H1 (cell line): ENCODE results near the gene ZNF106. TPM values are rescaled to one million over a fixed set of nuclear protein-coding genes. Genes with fewer than 3 reads are reported as not detected.
A peak's percentile ranks its signal among the peaks of the same experiment; 100 is the strongest.

Experiments used
- CTCF ChIA-PET: fragments of 300-600 bp; sonication (Branson Sonifier 250); formaldehyde crosslinking; loops from one replicate; lab custom pipeline; 2021; ENCODE audit not compliant: partially characterized antibody; lab: Charles Lee
- POLR2A ChIA-PET: fragments of 300-600 bp; sonication (Branson Sonifier 250); formaldehyde crosslinking; loops from one replicate; lab custom pipeline; 2021; ENCODE audit warnings: inconsistent platforms; ENCODE audit not compliant: partially characterized antibody; lab: Charles Lee
- DNase-seq, 2 experiments: peaks; one replicate each; pipeline versions ENCODE4 v3.0.0 to v3.0.0-alpha.2; 2010 to 2022; ENCODE audit warnings: low spot score in 2 of 2, low read depth in 1 of 2, mixed read lengths in 1 of 2
- FAIRE-seq: peaks from 2 replicates; lab custom pipeline; 2011; peaks lifted over from hg19 to GRCh38; lab: Jason Lieb, UNC
- H2AFZ ChIP-seq: 2 replicates; pipeline ENCODE4 v1.8.1; 2012; ENCODE audit warnings: low read length, inconsistent platforms
- H2AK5ac ChIP-seq: 2 replicates; pipeline ENCODE4 v1.6.1; 2013; ENCODE audit warnings: low read depth, low read length
- H2BK120ac ChIP-seq: replicated peaks from 2 replicates; pipeline ENCODE3; 2013; ENCODE audit warnings: low read depth, low read length, inconsistent platforms
- H2BK12ac ChIP-seq: 2 replicates; pipeline ENCODE4 v1.6.1; 2013; ENCODE audit warnings: low read depth, low read length
- H2BK15ac ChIP-seq: 2 replicates; pipeline ENCODE4 v1.6.1; 2013; ENCODE audit warnings: low read length
- H2BK20ac ChIP-seq: 2 replicates; pipeline ENCODE4 v1.6.1; 2013; ENCODE audit warnings: low read length
- H2BK5ac ChIP-seq: 2 replicates; pipeline ENCODE4 v1.6.1; 2013; ENCODE audit warnings: low read depth, low read length
- H3K14ac ChIP-seq: 2 replicates; pipeline ENCODE4 v1.6.1; 2013; ENCODE audit warnings: inconsistent platforms; ENCODE audit not compliant: insufficient read length
- H3K18ac ChIP-seq: 2 replicates; pipeline ENCODE4 v1.6.1; 2013; ENCODE audit warnings: low read length; ENCODE audit errors: extremely low read depth
- H3K23ac ChIP-seq: 2 replicates; pipeline ENCODE4 v1.6.1; 2013; ENCODE audit warnings: inconsistent platforms; ENCODE audit not compliant: insufficient read length
- H3K23me2 ChIP-seq: 2 replicates; pipeline ENCODE4 v1.6.1; 2013; ENCODE audit warnings: low read depth, low read length
- H3K27ac ChIP-seq: 2 replicates; pipeline ENCODE4 v1.6.1; 2011; ENCODE audit warnings: low read depth, low read length, inconsistent platforms
- H3K27me3 ChIP-seq, 4 experiments: replicated peaks in 1 of 4; 1 replicate in 1 of 4; 2 replicates in 3 of 4; pipeline versions ENCODE4 v1.6.1 to v1.8.1; 2011 to 2013; ENCODE audit warnings: low read length in 3 of 4, mild to moderate bottlenecking in 3 of 4, inconsistent platforms in 2 of 4, mixed read lengths in 2 of 4, moderate library complexity in 1 of 4; ENCODE audit not compliant: control insufficient read depth in 3 of 4, insufficient read depth in 3 of 4; ENCODE audit errors: extremely low read depth in 1 of 4
- H3K36me3 ChIP-seq, 4 experiments: 2 replicates each; pipeline versions ENCODE4 v1.6.1 to v1.8.1; 2011 to 2013; ENCODE audit warnings: mild to moderate bottlenecking in 4 of 4, low read length in 3 of 4, moderate library complexity in 2 of 4, control low read depth in 1 of 4, inconsistent platforms in 1 of 4; ENCODE audit not compliant: insufficient read depth in 4 of 4, control insufficient read depth in 2 of 4
- H3K4ac ChIP-seq: replicated peaks from 2 replicates; pipeline ENCODE3; 2013; ENCODE audit warnings: low read length, low read depth, mixed read lengths, inconsistent platforms; ENCODE audit not compliant: insufficient read length
- H3K4me1 ChIP-seq, 4 experiments: replicated peaks in 1 of 4; 1 replicate in 1 of 4; 2 replicates in 3 of 4; pipeline versions ENCODE4 v1.6.1 to v1.8.1; 2011 to 2013; ENCODE audit warnings: low read length in 3 of 4, inconsistent platforms in 2 of 4, mixed read lengths in 1 of 4; ENCODE audit not compliant: insufficient read depth in 4 of 4, control insufficient read depth in 3 of 4
- H3K4me2 ChIP-seq, 2 experiments: 2 replicates each; pipeline versions ENCODE4 v1.6.1 to v1.8.1; 2011 to 2013; ENCODE audit warnings: low read depth in 2 of 2, low read length in 2 of 2, control low read depth in 1 of 2, inconsistent platforms in 1 of 2, mild to moderate bottlenecking in 1 of 2; ENCODE audit not compliant: insufficient read depth in 1 of 2
- H3K4me3 ChIP-seq, 4 experiments: fragments of 200-600, 300-600 bp in 1 of 4; sonication (generic), shearing (Covaris generic), sonication (Bioruptor Twin) in 1 of 4; 2 replicates each; pipeline versions ENCODE4 v1.5.1 to v1.8.1; 2011 to 2016; ENCODE audit warnings: low read length in 4 of 4, low read depth in 3 of 4, control low read depth in 2 of 4, inconsistent platforms in 2 of 4, mild to moderate bottlenecking in 2 of 4, mixed read lengths in 1 of 4, moderate library complexity in 1 of 4; ENCODE audit not compliant: insufficient read depth in 2 of 4; ENCODE audit errors: extremely low read depth in 1 of 4
- H3K56ac ChIP-seq: replicated peaks from 2 replicates; pipeline ENCODE3; 2013; ENCODE audit warnings: low read depth, mild to moderate bottlenecking, mixed read lengths, low read length, inconsistent platforms; ENCODE audit not compliant: insufficient read length
- H3K79me1 ChIP-seq: 2 replicates; pipeline ENCODE4 v1.6.1; 2013; ENCODE audit warnings: low read depth, low read length, control low read depth
- H3K79me2 ChIP-seq, 2 experiments: 2 replicates each; pipeline versions ENCODE4 v1.6.1 to v1.8.1; 2012 to 2013; ENCODE audit warnings: low read length in 2 of 2, mild to moderate bottlenecking in 2 of 2, inconsistent platforms in 1 of 2; ENCODE audit not compliant: insufficient read depth in 2 of 2, control insufficient read depth in 1 of 2
- H3K9ac ChIP-seq, 4 experiments: replicated peaks in 1 of 4; 1 replicate in 1 of 4; 2 replicates in 3 of 4; pipeline versions ENCODE4 v1.6.1 to v1.8.1; 2011 to 2013; ENCODE audit warnings: low read depth in 3 of 4, low read length in 3 of 4, control low read depth in 2 of 4, mild to moderate bottlenecking in 2 of 4, moderate library complexity in 2 of 4, inconsistent platforms in 1 of 4; ENCODE audit errors: extremely low read depth in 1 of 4
- H3K9me3 ChIP-seq, 2 experiments: 2 replicates each; pipeline versions ENCODE4 v1.6.1 to v1.8.1; 2012 to 2013; ENCODE audit warnings: mild to moderate bottlenecking in 2 of 2, moderate library complexity in 2 of 2, control low read depth in 1 of 2, inconsistent platforms in 1 of 2, low read depth in 1 of 2, low read length in 1 of 2, mixed read lengths in 1 of 2; ENCODE audit not compliant: insufficient read depth in 2 of 2
- H4K20me1 ChIP-seq, 2 experiments: replicated peaks in 1 of 2; 2 replicates each; pipeline versions ENCODE3 to v1.8.1; 2011 to 2013; ENCODE audit warnings: inconsistent platforms in 2 of 2, low read length in 2 of 2, mild to moderate bottlenecking in 1 of 2; ENCODE audit not compliant: insufficient read depth in 2 of 2, control insufficient read depth in 1 of 2
- H4K5ac ChIP-seq: 2 replicates; pipeline ENCODE4 v1.6.1; 2013; ENCODE audit warnings: low read length, low read depth, mixed read lengths, inconsistent platforms; ENCODE audit not compliant: insufficient read length
- H4K8ac ChIP-seq: 2 replicates; pipeline ENCODE4 v1.8.0; 2013; ENCODE audit warnings: mild to moderate bottlenecking, moderate library complexity, low read length, inconsistent platforms; ENCODE audit not compliant: insufficient read depth; ENCODE audit errors: extremely low read depth
- H4K91ac ChIP-seq: replicated peaks from 2 replicates; pipeline ENCODE3; 2013; ENCODE audit warnings: low read length, mixed read lengths, inconsistent platforms; ENCODE audit not compliant: insufficient read length
- CTCF ChIP-seq, 3 experiments: IDR thresholded peaks; 1 replicate in 2 of 3; 2 replicates in 1 of 3; pipeline versions ENCODE4 v1.5.1 to v1.6.1; 2011; ENCODE audit warnings: low read length in 3 of 3, mild to moderate bottlenecking in 3 of 3, inconsistent platforms in 2 of 3, low read depth in 1 of 3, moderate library complexity in 1 of 3; ENCODE audit not compliant: insufficient read depth in 1 of 3; ENCODE audit errors: control extremely low read depth in 1 of 3
- WGBS, 2 experiments: shearing (Covaris generic) in 1 of 2; methylation state at CpG; one replicate each; pipeline versions ENCODE4 v1.1.6 to v1.1.7; 2013 to 2015; ENCODE audit warnings: low lambda C conversion rate in 2 of 2, mixed read lengths in 2 of 2, inconsistent platforms in 1 of 2, low coverage in 1 of 2, missing lambda C conversion rate in 1 of 2; ENCODE audit not compliant: insufficient replicate concordance in 2 of 2, insufficient coverage in 1 of 2, insufficient read length in 1 of 2; ENCODE audit errors: extremely low coverage in 1 of 2, missing lambda C conversion rate in 1 of 2; 5-methylcytosine and 5-hydroxymethylcytosine counted together
- polyA plus RNA-seq, 7 experiments: library from polyadenylated mRNA; depleted of rRNA in 3 of 7; stranded (reverse) in 5 of 7; unstranded in 2 of 7; fragments of >200 nt in 5 of 7; fragments of 200-250 nt in 2 of 7; gene quantifications; 1 replicate in 5 of 7; 2 replicates in 1 of 7; 4 replicates in 1 of 7; pipeline versions ENCODE4 v1.2.1 to v1.2.3, GENCODE V29; 2011 to 2013; ENCODE audit warnings: missing spikeins in 2 of 7, mixed read lengths in 2 of 7
- total RNA-seq: library from RNA; stranded (reverse); fragmentation: NEBNext Ultra II Directional; extraction: Animal tissue kit (Norgen Biotek cat#: 25700); gene quantifications from 2 replicates; pipeline ENCODE4 v1.2.1, GENCODE V29; 2021
- TF ChIP-seq, protein P1 (sequence below): IDR thresholded peaks from 2 replicates; pipeline ENCODE4 v1.6.1; 2012; ENCODE audit warnings: inconsistent platforms

The ZNF106 gene
- total and polyA plus RNA-seq, 2 of the 8 experiments (the other 6 are each of a cell fraction or from before 2014, with no cell fraction given), result 18.2 to 62.0 TPM

DNA sequence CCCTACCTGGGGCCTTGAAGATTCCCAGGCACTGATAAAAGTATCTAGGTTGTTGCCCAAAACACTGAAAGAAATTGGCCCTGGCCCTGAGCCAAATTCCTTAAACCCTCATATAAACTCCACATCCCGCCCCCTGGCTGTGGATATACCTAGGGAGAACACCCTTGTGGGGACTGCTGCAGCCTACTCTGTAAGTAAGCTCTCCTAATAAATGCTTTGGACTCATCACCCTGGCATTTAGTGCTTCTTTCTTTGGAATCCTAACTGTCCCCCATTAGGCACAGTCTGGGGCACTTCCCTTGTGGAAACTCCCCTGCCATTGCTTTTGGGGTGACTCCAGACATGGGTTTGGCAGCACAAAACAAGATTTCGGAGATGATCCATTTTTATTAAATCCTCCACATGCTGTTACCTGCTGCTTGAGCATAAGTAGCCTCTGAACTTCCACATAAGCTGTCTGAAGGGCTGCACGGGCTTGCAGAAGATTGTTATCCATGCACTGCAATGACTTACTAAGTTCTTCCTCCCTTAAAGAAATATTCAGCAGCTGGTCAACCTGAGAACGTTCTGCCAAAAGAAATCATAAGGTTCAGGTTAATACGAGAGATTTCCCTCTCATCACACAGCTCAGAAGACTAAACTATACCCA is 46.4 kb downstream of the ZNF106 start:
- Histone ChIP-seq H3K4me2 (no peak overlapping the region), H4K8ac (no peak overlapping the region), H3K14ac (no peak overlapping the region), H2BK15ac (no peak overlapping the region), H3K79me2 (no peaks in the 10 kb centered on the region), H3K27me3 (no peaks in the 10 kb centered on the region), H3K23ac (no peak overlapping the region), H2BK5ac (no peak overlapping the region), H3K36me3 (peaks cover 7 to 49% (median 18%) of the 10 kb centered on the region in 4 experiments; a peak in 7 of 8 replicates), H4K20me1 (no peaks in the 10 kb centered on the region), H3K27ac (no peak overlapping the region), H3K18ac (no peak overlapping the region), H2AFZ (no peak overlapping the region), H3K4me3 (no peak overlapping the region), H4K5ac (no peak overlapping the region)
- DNase-seq (no peak), FAIRE-seq (no peak)
- TF ChIP-seq, protein P1, sequence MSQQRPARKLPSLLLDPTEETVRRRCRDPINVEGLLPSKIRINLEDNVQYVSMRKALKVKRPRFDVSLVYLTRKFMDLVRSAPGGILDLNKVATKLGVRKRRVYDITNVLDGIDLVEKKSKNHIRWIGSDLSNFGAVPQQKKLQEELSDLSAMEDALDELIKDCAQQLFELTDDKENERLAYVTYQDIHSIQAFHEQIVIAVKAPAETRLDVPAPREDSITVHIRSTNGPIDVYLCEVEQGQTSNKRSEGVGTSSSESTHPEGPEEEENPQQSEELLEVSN, result no peak
- 0 out of 4 replicates have a peak, but pooled peaks of 1 of the 3 experiments have one; percentile 13 for TF ChIP-seq CTCF (IDR thresholded peaks at IDR 0.05; ENCODE audit: control extremely low read depth in 1 of 3, insufficient read depth in 1 of 3, low read depth in 1 of 3, low read length in 3 of 3)
- TF ChIP-seq, all 59 proteins: peak for 1
- 84% methylated on average over 5 of the region's 5 CpGs; no CpG with 5 or more reads in 1 of the 2 experiments for WGBS, 2 experiments
- Histone ChIP-seq H2BK120ac (no peak overlapping the region), H3K56ac (no peak overlapping the region), H3K4me1 (no peaks in the 10 kb centered on the region), H3K4ac (no peak overlapping the region), H4K91ac (no peak overlapping the region), H3K79me1 (no peaks in the 10 kb centered on the region), H3K9me3 (no peaks in the 10 kb centered on the region), H3K9ac (no peak overlapping the region), H2BK20ac (no peak overlapping the region), H2AK5ac (no peak overlapping the region), H3K23me2 (no peaks in the 10 kb centered on the region), H2BK12ac (no peak overlapping the region)
- ChIA-PET CTCF (interaction anchor here (0.6 to 1.8 kb wide), 3 partner anchors 11 to 27 kb away, joined by 3 to 5 read pairs (median 3); no protein-coding TSS in a partner anchor), POLR2A (no interaction called here)
